ENCODE measurements around the gene FRMD5. TPM values are rescaled to one million over a fixed set of nuclear protein-coding genes. Genes with fewer than 3 reads are reported as not detected.

Gene FRMD5
- total RNA-seq, 1 donor from 2014 or later: 43.8 TPM

DNA sequence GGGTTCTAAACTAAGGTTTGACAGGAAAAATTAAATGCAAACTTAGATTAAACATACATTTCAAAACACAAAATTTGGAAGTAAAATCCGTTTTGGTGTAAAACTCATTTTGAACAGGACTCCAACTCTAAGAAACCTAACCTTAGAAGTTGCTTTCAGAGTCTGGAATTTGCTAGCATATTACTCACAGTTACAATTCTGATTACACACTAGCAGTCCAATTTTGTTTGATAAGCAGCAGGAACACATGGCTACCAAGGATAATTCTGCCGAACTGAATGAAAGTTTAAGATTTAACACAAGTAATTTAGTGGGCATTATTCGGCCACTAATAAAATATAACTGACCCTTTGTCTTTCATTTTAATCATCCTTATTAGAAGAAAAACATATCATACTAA lies 49.6 kb downstream of the FRMD5 start:
- Mint-ChIP-seq H3K36me3 (ENCODE audit: unreplicated experiment) (no peaks in the 10 kb centered on the region), H3K27me3 (ENCODE audit: unreplicated experiment) (peaks cover 2% of the 10 kb centered on the region), H3K9me3 (ENCODE audit: unreplicated experiment) (no peaks in the 10 kb centered on the region), H3K27ac (ENCODE audit: unreplicated experiment) (no peak overlapping the region), H3K4me1 (ENCODE audit: low read depth, unreplicated experiment) (peaks cover 14% of the 10 kb centered on the region), H3K4me3 (ENCODE audit: unreplicated experiment) (no peak overlapping the region)
- no peak for DNase-seq
- TF ChIP-seq, protein P1, sequence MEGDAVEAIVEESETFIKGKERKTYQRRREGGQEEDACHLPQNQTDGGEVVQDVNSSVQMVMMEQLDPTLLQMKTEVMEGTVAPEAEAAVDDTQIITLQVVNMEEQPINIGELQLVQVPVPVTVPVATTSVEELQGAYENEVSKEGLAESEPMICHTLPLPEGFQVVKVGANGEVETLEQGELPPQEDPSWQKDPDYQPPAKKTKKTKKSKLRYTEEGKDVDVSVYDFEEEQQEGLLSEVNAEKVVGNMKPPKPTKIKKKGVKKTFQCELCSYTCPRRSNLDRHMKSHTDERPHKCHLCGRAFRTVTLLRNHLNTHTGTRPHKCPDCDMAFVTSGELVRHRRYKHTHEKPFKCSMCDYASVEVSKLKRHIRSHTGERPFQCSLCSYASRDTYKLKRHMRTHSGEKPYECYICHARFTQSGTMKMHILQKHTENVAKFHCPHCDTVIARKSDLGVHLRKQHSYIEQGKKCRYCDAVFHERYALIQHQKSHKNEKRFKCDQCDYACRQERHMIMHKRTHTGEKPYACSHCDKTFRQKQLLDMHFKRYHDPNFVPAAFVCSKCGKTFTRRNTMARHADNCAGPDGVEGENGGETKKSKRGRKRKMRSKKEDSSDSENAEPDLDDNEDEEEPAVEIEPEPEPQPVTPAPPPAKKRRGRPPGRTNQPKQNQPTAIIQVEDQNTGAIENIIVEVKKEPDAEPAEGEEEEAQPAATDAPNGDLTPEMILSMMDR (IDR thresholded peaks at IDR 0.05; ENCODE audit: partially characterized antibody, unreplicated experiment): no peak

DNA sequence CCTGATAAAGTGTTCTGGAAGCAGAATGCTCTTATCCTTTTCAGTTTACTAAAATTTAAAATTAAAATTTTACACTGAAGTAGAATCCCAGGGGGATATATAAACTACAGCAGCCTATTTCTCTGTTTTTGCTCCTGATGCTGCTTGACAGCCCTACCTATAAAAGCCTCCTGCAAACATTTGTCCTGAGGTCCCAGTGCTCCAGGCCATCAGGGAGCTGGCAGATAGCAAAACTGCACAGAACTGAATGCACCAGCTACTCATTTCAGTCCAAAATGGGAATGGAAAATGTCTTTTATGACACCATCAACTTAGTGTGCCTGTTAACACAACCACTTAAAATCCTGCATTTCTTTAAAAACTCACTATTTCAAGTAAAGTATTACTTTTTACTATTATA lies 50.1 kb downstream of the FRMD5 start:
- no peak overlapping the region for H3K27ac Mint-ChIP-seq (ENCODE audit: unreplicated experiment)
- H3K9me3 Mint-ChIP-seq (ENCODE audit: unreplicated experiment): no peaks in the 10 kb centered on the region
- no peak for DNase-seq
- no peak overlapping the region for H3K4me3 Mint-ChIP-seq (ENCODE audit: unreplicated experiment)
- no peaks in the 10 kb centered on the region for H3K36me3 Mint-ChIP-seq (ENCODE audit: unreplicated experiment)
- TF ChIP-seq, protein P1 (IDR thresholded peaks at IDR 0.05; ENCODE audit: partially characterized antibody, unreplicated experiment): no peak
- H3K4me1 Mint-ChIP-seq (ENCODE audit: low read depth, unreplicated experiment): peaks cover 14% of the 10 kb centered on the region
- H3K27me3 Mint-ChIP-seq (ENCODE audit: unreplicated experiment): peaks cover 2% of the 10 kb centered on the region

DNA sequence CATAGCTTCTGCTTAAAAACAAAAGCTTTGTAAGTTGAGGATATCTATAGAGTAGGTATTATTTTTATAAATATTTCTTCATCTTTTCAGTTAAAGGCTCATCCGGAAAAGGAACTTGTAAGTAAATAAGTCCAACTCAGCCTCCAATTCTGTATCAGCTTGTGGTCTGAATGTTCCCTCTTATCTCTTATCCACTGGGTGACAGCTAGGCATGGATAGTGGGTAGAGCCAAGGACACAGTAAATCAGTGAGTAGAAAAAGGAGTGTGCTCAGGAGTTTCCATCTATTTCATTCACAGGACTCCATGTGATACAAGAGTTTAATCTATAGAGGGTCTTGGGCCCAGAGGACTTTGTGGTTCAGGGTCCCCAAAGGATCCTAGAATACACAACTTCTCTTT lies 50.9 kb downstream of the FRMD5 start:
- Mint-ChIP-seq H3K36me3 (ENCODE audit: unreplicated experiment) (no peaks in the 10 kb centered on the region), H3K9me3 (ENCODE audit: unreplicated experiment) (no peaks in the 10 kb centered on the region), H3K4me3 (ENCODE audit: unreplicated experiment) (no peak overlapping the region), H3K27ac (ENCODE audit: unreplicated experiment) (no peak overlapping the region), H3K4me1 (ENCODE audit: low read depth, unreplicated experiment) (peaks cover 14% of the 10 kb centered on the region), H3K27me3 (ENCODE audit: unreplicated experiment) (peaks cover 2% of the 10 kb centered on the region)
- DNase-seq: no peak
- TF ChIP-seq, protein P1 (IDR thresholded peaks at IDR 0.05; ENCODE audit: partially characterized antibody, unreplicated experiment): no peak

DNA sequence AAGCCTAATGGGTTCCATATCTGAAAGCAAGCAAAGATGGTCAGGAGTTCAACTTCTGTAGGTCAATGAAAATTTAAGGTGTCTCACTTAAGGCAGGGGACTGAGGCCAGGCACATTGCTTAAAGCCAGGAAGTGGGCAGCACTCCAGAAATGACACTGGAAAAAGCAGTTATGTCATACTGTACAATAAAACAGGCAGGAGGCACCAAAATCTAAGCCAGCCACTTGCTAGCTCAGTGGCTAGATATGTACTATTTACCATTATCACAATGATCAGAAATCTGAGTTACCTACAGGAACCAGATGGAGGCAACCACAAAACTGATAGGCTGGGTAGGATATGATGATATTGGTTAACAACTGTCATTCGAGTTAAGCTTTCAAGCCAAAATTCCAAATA lies 57.3 kb downstream of the FRMD5 start:
- no peak overlapping the region for H3K27ac Mint-ChIP-seq (ENCODE audit: unreplicated experiment)
- no peak for DNase-seq
- H3K9me3 Mint-ChIP-seq (ENCODE audit: unreplicated experiment): no peaks in the 10 kb centered on the region
- peaks cover 8% of the 10 kb centered on the region for H3K4me1 Mint-ChIP-seq (ENCODE audit: low read depth, unreplicated experiment)
- H3K36me3 Mint-ChIP-seq (ENCODE audit: unreplicated experiment): no peaks in the 10 kb centered on the region
- no peak overlapping the region for H3K4me3 Mint-ChIP-seq (ENCODE audit: unreplicated experiment)
- TF ChIP-seq, protein P1 (IDR thresholded peaks at IDR 0.05; ENCODE audit: partially characterized antibody, unreplicated experiment): no peak
- H3K27me3 Mint-ChIP-seq (ENCODE audit: unreplicated experiment): no peaks in the 10 kb centered on the region

DNA sequence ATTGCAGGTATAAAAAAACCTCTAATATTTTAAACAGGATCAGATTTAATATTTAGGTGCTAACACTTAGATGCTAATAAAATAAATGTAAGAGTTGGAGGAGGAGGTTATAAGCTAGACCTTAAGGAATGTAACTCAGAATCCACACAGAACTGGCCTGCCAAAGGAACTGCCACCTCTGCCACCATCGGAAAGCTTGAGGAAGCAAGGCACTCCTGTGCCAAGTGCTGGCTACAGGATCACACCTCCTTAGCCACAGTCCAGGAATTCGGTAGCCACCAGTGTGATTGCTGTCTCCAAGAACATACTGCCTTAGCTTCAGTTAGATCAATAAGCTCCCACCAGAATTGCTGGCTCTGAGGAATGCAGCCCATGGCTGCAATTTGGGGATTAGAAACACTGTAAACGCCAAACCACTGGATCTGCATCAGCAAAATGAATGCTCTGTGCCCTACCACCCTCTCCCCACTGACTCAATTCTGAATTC lies 58.0 kb downstream of the FRMD5 start:
- no peak overlapping the region for H3K27ac Mint-ChIP-seq (ENCODE audit: unreplicated experiment)
- H3K4me3 Mint-ChIP-seq (ENCODE audit: unreplicated experiment): no peak overlapping the region
- H3K36me3 Mint-ChIP-seq (ENCODE audit: unreplicated experiment): no peaks in the 10 kb centered on the region
- no peaks in the 10 kb centered on the region for H3K27me3 Mint-ChIP-seq (ENCODE audit: unreplicated experiment)
- H3K9me3 Mint-ChIP-seq (ENCODE audit: unreplicated experiment): no peaks in the 10 kb centered on the region
- no peak for DNase-seq
- peaks cover 8% of the 10 kb centered on the region for H3K4me1 Mint-ChIP-seq (ENCODE audit: low read depth, unreplicated experiment)
- TF ChIP-seq, protein P1 (IDR thresholded peaks at IDR 0.05; ENCODE audit: partially characterized antibody, unreplicated experiment): no peak

Data from glutamatergic neuron (in vitro differentiated cells).